SK-N-SH (cell line): ENCODE results near the gene LZTFL1.

Source experiments
- CHD2 ChIP-seq: fragments of 150-350 bp; IDR thresholded peaks from 2 replicates; pipeline ENCODE4 v1.6.1; 2018; ENCODE audit warnings: low read length; ENCODE audit not compliant: partially characterized antibody
- CTCF ChIP-seq: fragments of 200-600 bp; sonication (generic); IDR thresholded peaks from 2 replicates; pipeline ENCODE4 v1.6.1; 2017; ENCODE audit warnings: antibody characterized with exemption, mild to moderate bottlenecking, moderate library complexity
- EP300 ChIP-seq, 2 experiments: IDR thresholded peaks; 2 replicates each; pipeline versions ENCODE4 v1.4.0 to v1.6.1; 2012; ENCODE audit warnings: borderline replicate concordance in 1 of 2, low read depth in 1 of 2, low read length in 1 of 2
- EZH2phosphoT487 ChIP-seq: fragments of 200-600 bp; sonication (generic); IDR thresholded peaks from 2 replicates; pipeline ENCODE4 v1.6.1; 2017; ENCODE audit warnings: low read depth, mixed run types, mild to moderate bottlenecking, antibody characterized with exemption, moderate library complexity, borderline replicate concordance
- IRF3 ChIP-seq: fragments of 150-350 bp; IDR thresholded peaks from 2 replicates; pipeline ENCODE4 v1.6.1; 2016; ENCODE audit warnings: mild to moderate bottlenecking, low read depth, low read length
- JUND ChIP-seq: IDR thresholded peaks from 2 replicates; pipeline ENCODE4 v1.4.0; 2012
- MAX ChIP-seq: IDR thresholded peaks from 2 replicates; pipeline ENCODE4 v1.4.0; 2012; ENCODE audit warnings: low read depth
- MXI1 ChIP-seq: IDR thresholded peaks from 2 replicates; pipeline ENCODE4 v1.6.1; 2012; ENCODE audit warnings: mild to moderate bottlenecking, low read depth, low read length, improper control_type of control experiment
- PBX3 ChIP-seq: IDR thresholded peaks from 2 replicates; pipeline ENCODE4; 2012
- POLR2AphosphoS5 ChIP-seq: IDR thresholded peaks from 2 replicates; pipeline ENCODE4 v1.6.1; 2012; ENCODE audit warnings: low read depth, low read length
- TCF12 ChIP-seq: IDR thresholded peaks from 2 replicates; pipeline ENCODE4 v1.4.0; 2012

GRCh38 chr3:45792516-45793172, 49.3 kb downstream of the LZTFL1 start:
- TF ChIP-seq IRF3 (no peak), EZH2phosphoT487 (no peak), CTCF (no peak), POLR2AphosphoS5 (no peak), MXI1 (no peak), EP300 (IDR thresholded peaks at IDR 0.05; ENCODE audit: borderline replicate concordance in 1 of 2, low read depth in 1 of 2, low read length in 1 of 2) (no peak), MAX (no peak), JUND (no peak), PBX3 (no peak), TCF12 (no peak), CHD2 (no peak)
